Measurements from ENCODE around the gene HS3ST3A1.
A peak's percentile ranks its signal among the peaks of the same experiment; 100 is the strongest.
"Not testable (repeated sequence)": the region's sequence is repeated elsewhere in the genome, so short reads cannot be mapped to it uniquely, and the experiment has no call there.

The HS3ST3A1 gene

DNA sequence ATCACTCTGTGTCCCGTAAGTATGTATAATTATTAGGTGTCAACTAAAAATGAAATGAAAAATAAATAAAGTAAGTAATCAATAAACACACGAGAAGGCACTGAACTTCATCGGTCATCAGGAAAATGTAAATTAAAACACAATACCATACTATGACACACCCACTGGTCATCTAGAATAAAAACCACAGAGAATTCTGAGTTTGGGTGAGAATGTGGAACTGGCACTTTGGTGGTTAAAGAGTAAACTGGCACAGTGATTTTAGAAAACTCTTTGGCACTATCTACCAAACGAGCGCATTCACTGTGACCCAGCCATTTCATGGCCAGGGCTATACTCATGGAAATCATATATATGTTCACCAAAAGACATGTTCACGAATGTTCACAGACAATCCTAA, 98.2 kb downstream of the HS3ST3A1 start:
- no peak overlapping the region for H3K27ac Mint-ChIP-seq
- H3K4me3 Mint-ChIP-seq = no peak overlapping the region
- no peaks in the 10 kb centered on the region for H3K9me3 Mint-ChIP-seq
- ATAC-seq (no peak), DNase-seq (no peak)
- H3K4me1 Mint-ChIP-seq = no peaks in the 10 kb centered on the region
- no peaks in the 10 kb centered on the region for H3K27me3 Mint-ChIP-seq

- Mint-ChIP-seq H3K4me1 (no peaks in the 10 kb centered on the region), H3K27ac (peak overlapping the region in 1 of 2 donors; percentile 10), H3K9me3 (no peaks in the 10 kb centered on the region), H3K4me3 (no peak overlapping the region), H3K27me3 (no peaks in the 10 kb centered on the region)
- DNase-seq = no peak
- no peak for ATAC-seq
Observed at GRCh38 chr17:13502263-13502662, 99.5 kb downstream of the HS3ST3A1 start.

- H3K9me3 Mint-ChIP-seq = no peaks in the 10 kb centered on the region
- H3K4me1 Mint-ChIP-seq = no peaks in the 10 kb centered on the region
- H3K27me3 Mint-ChIP-seq = no peaks in the 10 kb centered on the region
- H3K4me3 Mint-ChIP-seq = no peak overlapping the region
- no peak overlapping the region for H3K27ac Mint-ChIP-seq
- DNase-seq (no peak), ATAC-seq (no peak)
Observed at GRCh38 chr17:13500947-13501346, 100.8 kb downstream of the HS3ST3A1 start.

DNA sequence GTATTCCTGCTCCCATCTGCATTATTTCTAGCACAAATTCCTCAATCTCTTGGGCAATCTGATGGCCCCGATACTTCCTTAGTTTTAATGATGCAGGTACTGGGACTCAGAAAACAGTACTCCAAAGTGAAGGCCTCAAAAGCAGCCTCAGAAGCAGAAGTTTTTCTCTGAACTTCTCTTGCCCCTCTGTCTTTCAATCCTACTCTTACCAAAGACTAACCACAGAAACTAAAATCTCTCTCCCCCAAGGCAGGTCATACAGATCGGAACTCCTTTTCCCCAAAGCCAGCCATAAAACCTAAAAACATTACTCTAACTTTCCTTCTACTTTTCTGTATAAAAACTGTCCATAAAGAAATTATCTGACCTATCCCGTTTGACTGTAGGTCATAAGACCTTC, 103.5 kb downstream of the HS3ST3A1 start:
- no peak overlapping the region for H3K4me3 Mint-ChIP-seq
- peaks cover 11% of the 10 kb centered on the region for H3K27me3 Mint-ChIP-seq
- H3K4me1 Mint-ChIP-seq = no peaks in the 10 kb centered on the region
- H3K9me3 Mint-ChIP-seq = no peaks in the 10 kb centered on the region
- H3K27ac Mint-ChIP-seq = no peak overlapping the region
- DNase-seq (no peak), ATAC-seq (no peak)

DNA sequence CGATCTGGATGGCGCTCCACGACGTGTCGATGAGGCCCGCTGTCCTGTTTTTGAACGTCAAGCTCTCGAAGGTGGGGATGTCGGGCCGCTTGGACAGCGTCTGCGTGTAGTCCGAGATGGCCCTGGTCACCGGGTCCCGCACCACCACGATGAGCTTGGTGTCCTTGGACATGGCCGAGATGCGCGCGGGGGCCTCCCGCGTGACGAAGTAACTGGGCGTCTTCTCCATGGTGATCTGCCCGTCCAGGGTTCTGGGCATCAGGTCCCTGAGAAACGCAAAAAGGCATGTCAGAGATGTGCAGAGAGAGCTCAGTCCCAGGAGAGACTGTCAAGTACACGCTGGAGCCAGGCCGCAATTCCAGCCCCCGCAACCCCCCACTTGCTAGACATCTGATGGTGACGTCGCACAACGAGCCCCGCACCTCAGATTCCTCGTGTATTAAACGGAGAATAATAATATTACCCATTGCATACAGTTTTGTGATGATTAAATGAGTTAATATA, 105.1 kb downstream of the HS3ST3A1 start:
- not testable (repeated sequence) for ATAC-seq, H3K27ac Mint-ChIP-seq, H3K9me3 Mint-ChIP-seq, H3K4me1 Mint-ChIP-seq, DNase-seq, H3K4me3 Mint-ChIP-seq
- peaks cover 23% of the 10 kb centered on the region for H3K27me3 Mint-ChIP-seq

GRCh38 chr17:13495423-13495822, 106.3 kb downstream of the HS3ST3A1 start:
- peaks cover 23% of the 10 kb centered on the region for H3K27me3 Mint-ChIP-seq
- no peaks in the 10 kb centered on the region for H3K9me3 Mint-ChIP-seq
- no peak overlapping the region for H3K27ac Mint-ChIP-seq
- H3K4me1 Mint-ChIP-seq = peaks cover 8% of the 10 kb centered on the region
- DNase-seq = no peak
- ATAC-seq = no peak
- H3K4me3 Mint-ChIP-seq = no peak overlapping the region

DNA sequence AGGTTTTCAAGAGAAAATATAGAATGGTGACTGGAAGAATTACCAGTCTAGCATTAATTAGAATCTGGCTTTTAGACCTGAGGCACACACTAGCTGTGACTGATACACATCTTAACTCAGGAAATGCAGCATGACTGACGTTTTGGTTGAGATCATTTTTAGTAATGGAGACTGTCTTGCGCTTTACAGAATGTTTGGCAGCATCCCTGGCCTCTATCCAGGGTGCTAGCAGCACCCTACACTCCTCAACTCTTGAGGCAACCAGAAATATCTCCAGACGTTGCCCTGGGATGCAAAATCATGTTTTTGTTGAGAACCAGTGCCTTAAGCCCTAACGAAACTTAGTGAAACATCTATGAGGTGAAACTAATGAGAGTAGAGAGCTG, 109.0 kb downstream of the HS3ST3A1 start:
- no peak overlapping the region for H3K27ac Mint-ChIP-seq

GRCh38 chr17:13491916-13492736, 109.6 kb downstream of the HS3ST3A1 start:
- Mint-ChIP-seq H3K9me3 (no peaks in the 10 kb centered on the region), H3K27me3 (peaks cover 32% of the 10 kb centered on the region), H3K27ac (no peak overlapping the region), H3K4me3 (no peak overlapping the region), H3K4me1 (peaks cover 8% of the 10 kb centered on the region)
- ATAC-seq = no peak
- no peak for DNase-seq

More for the DNA sequence above, 109.0 kb downstream of the HS3ST3A1 start:
- Mint-ChIP-seq H3K9me3 (no peaks in the 10 kb centered on the region), H3K4me1 (peaks cover 8% of the 10 kb centered on the region), H3K4me3 (no peak overlapping the region), H3K27me3 (peaks cover 32% of the 10 kb centered on the region)
- no peak for ATAC-seq
- no peak for DNase-seq

- Mint-ChIP-seq H3K27ac (no peak overlapping the region), H3K9me3 (no peaks in the 10 kb centered on the region)
- ATAC-seq = no peak
Observed at GRCh38 chr17:13491491-13491890, 110.2 kb downstream of the HS3ST3A1 start.

DNA sequence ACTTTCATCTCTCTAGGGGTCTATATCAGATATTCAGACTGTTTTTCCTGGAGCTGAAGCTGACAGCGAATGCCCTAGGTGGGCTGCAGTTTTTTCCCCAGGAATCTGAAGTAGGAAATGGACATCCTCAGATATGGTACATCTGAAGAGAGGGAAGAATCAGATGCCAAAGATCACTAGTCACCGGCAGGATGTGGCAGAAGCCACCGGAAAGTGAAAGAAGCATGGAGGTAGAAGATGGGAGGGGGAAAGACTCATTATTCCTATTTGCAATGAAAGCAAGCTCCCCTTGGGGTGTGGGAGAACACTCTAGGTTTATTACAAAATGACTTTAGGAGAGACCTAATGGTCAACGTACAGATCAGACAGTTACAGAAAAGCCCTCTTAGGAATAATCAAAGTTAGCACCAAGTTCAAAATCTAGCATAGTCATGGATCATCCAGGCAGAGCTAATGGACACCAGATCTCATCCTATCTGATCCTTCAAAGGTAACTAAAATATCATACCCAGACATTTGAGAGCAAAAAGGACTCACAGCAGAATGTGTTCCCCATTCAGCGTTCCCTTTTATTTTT, 110.7 kb downstream of the HS3ST3A1 start:
- no peak for ATAC-seq
- no peak overlapping the region for H3K4me3 Mint-ChIP-seq
- no peak for DNase-seq
- peaks cover 32% of the 10 kb centered on the region for H3K27me3 Mint-ChIP-seq
- no peaks in the 10 kb centered on the region for H3K9me3 Mint-ChIP-seq
- peaks cover 8% of the 10 kb centered on the region for H3K4me1 Mint-ChIP-seq
- no peak overlapping the region for H3K27ac Mint-ChIP-seq

More at GRCh38 chr17:13491491-13491890, 110.2 kb downstream of the HS3ST3A1 start:
- Mint-ChIP-seq H3K4me1 (peaks cover 8% of the 10 kb centered on the region), H3K27me3 (peaks cover 32% of the 10 kb centered on the region), H3K4me3 (no peak overlapping the region)
- no peak for DNase-seq

DNA sequence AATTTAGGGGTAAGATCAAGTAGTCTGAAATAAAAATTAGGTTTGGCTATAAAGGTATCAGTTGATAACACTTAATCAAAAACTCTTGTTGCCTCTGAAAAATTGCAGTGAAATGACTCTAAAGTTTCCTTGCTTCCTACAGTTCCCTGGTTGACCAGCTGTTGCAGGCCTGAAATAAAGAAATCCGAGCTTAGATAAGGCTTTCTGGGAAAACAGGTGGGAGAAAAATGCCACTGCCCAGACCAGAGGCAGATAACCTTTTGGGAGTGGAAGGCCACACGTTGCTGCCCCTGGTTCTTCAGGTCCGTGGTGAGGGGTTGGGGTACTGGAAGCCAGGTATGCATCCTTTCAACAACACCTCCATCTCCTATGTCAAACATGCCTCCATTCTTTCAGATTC, 111.3 kb downstream of the HS3ST3A1 start:
- Mint-ChIP-seq H3K4me1 (peaks cover 8% of the 10 kb centered on the region), H3K9me3 (no peaks in the 10 kb centered on the region), H3K27ac (no peak overlapping the region), H3K27me3 (peaks cover 31% of the 10 kb centered on the region), H3K4me3 (no peak overlapping the region)
- DNase-seq (no peak), ATAC-seq (no peak)

- H3K9me3 Mint-ChIP-seq = peaks cover under 1 to 13% of the 10 kb centered on the region in 2 donors
- no peaks in the 10 kb centered on the region for H3K4me1 Mint-ChIP-seq
- no peak overlapping the region for H3K4me3 Mint-ChIP-seq
- H3K27ac Mint-ChIP-seq = no peak overlapping the region
- peaks cover 9% of the 10 kb centered on the region for H3K27me3 Mint-ChIP-seq
- ATAC-seq (no peak), DNase-seq (no peak)
Observed at GRCh38 chr17:13485327-13485726, 116.4 kb downstream of the HS3ST3A1 start.

- Mint-ChIP-seq H3K9me3 (peaks cover 8 to 20% of the 10 kb centered on the region in 2 donors), H3K27me3 (peaks cover 5% of the 10 kb centered on the region), H3K4me1 (no peaks in the 10 kb centered on the region), H3K27ac (no peak overlapping the region), H3K4me3 (no peak overlapping the region)
- no peak for ATAC-seq
- DNase-seq = no peak
Observed at GRCh38 chr17:13484020-13484419, 117.7 kb downstream of the HS3ST3A1 start.

GRCh38 chr17:13480877-13481276, 120.9 kb downstream of the HS3ST3A1 start:
- H3K4me1 Mint-ChIP-seq = no peaks in the 10 kb centered on the region
- DNase-seq (no peak), ATAC-seq (no peak)
- peaks cover 8% of the 10 kb centered on the region for H3K27me3 Mint-ChIP-seq
- peaks cover 8 to 20% of the 10 kb centered on the region in 2 donors for H3K9me3 Mint-ChIP-seq
- H3K4me3 Mint-ChIP-seq = no peak overlapping the region
- H3K27ac Mint-ChIP-seq = no peak overlapping the region

DNA sequence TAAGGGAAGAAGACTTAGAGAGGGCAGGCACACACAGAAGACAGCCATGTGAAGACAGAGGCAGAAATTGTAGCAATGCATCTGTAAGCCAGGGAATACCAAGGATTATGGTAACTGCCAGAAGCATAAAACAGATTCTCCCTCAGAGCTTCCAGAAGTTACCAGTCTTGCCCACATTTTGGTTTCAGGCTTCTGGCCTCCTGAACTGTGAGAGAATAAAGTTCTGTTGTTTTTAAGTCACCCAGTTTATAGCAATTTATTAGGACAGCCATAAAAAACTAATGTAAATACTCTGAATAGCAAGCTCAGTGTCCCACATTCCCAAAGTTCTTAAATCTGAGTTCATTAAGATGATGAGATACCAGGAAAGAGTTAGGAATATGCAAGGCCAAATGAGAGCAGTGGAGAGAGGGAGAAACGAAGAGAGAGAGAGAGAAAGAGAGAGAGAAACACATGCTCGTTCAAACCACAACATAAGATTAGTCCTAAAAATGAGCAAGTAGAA, 123.4 kb downstream of the HS3ST3A1 start:
- DNase-seq (no peak), ATAC-seq (no peak)
- Mint-ChIP-seq H3K4me3 (no peak overlapping the region), H3K27me3 (peaks cover 23% of the 10 kb centered on the region), H3K4me1 (no peaks in the 10 kb centered on the region), H3K9me3 (peaks cover 13 to 20% of the 10 kb centered on the region in 2 donors), H3K27ac (no peak overlapping the region)

GRCh38 chr17:13477180-13477611, 124.5 kb downstream of the HS3ST3A1 start:
- no peak overlapping the region for H3K27ac Mint-ChIP-seq
- H3K4me1 Mint-ChIP-seq = no peaks in the 10 kb centered on the region
- H3K27me3 Mint-ChIP-seq = peaks cover 23% of the 10 kb centered on the region
- no peak for ATAC-seq
- H3K4me3 Mint-ChIP-seq = no peak overlapping the region
- H3K9me3 Mint-ChIP-seq = peaks cover 13 to 20% of the 10 kb centered on the region in 2 donors
- no peak for DNase-seq
